Activated CD8-positive, alpha-beta T cell treated with anti-CD3 and anti-CD28 coated beads for 36 hours (primary cell): ENCODE measurements around the gene MKI67. TPM values are rescaled to one million over a fixed set of nuclear protein-coding genes. Genes with fewer than 3 reads are reported as not detected.

Experiments used
- ATAC-seq: fragments of 200-7000 bp; cut with Tn5 transposase; one replicate; pipeline ENCODE4 v1.10.0; 2021; ENCODE audit warnings: mild to moderate bottlenecking, moderate library complexity
- CTCF ChIA-PET: fragments of 350-600 bp; sonication (Branson Sonifier 250); formaldehyde crosslinking; loops from one replicate; lab custom pipeline; 2021; ENCODE audit warnings: antibody characterized with exemption; lab: Charles Lee
- POLR2A ChIA-PET: fragments of 350-600 bp; sonication (Branson Sonifier 250); formaldehyde crosslinking; loops from one replicate; lab custom pipeline; 2021; ENCODE audit warnings: antibody characterized with exemption; lab: Charles Lee
- DNase-seq: peaks from one replicate; pipeline ENCODE4 v3.0.0-alpha.2; 2020
- H3K27ac Mint-ChIP-seq: one replicate; pipeline ENCODE4 v1.8.0; 2021; ENCODE audit warnings: mild to moderate bottlenecking, mixed read lengths
- H3K27me3 Mint-ChIP-seq: one replicate; pipeline ENCODE4 v1.8.0; 2021; ENCODE audit warnings: mixed read lengths
- H3K36me3 Mint-ChIP-seq: one replicate; pipeline ENCODE4 v1.8.0; 2021; ENCODE audit warnings: low read depth, mixed read lengths
- H3K4me1 Mint-ChIP-seq: one replicate; pipeline ENCODE4 v1.8.0; 2021; ENCODE audit warnings: low read depth, mixed read lengths
- H3K4me3 Mint-ChIP-seq: one replicate; pipeline ENCODE4 v1.8.0; 2021; ENCODE audit warnings: mild to moderate bottlenecking, moderate library complexity, mixed read lengths
- H3K9me3 Mint-ChIP-seq: one replicate; pipeline ENCODE4 v1.8.0; 2021; ENCODE audit warnings: mixed read lengths
- CTCF ChIP-seq: fragments of 200-600 bp; IDR thresholded peaks from one replicate; pipeline ENCODE4 v1.8.0; 2022; ENCODE audit warnings: antibody characterized with exemption, mild to moderate bottlenecking
- intact Hi-C: fragments of 100-400 bp; cut with micrococcal nuclease; formaldehyde crosslinking; loops from one replicate; pipeline ENCODE4 v1.10.0; 2022
- total RNA-seq, 2 experiments: library from RNA; stranded (reverse); gene quantifications; one replicate each; pipeline ENCODE4 v1.2.3, GENCODE V29; 2021

The MKI67 gene
- total RNA-seq, 2 experiments from 2014 or later, result 205 to 230 TPM

- ChIA-PET POLR2A (no interaction called here), CTCF (interaction anchor here (0.6 to 4.9 kb wide), 18 partner anchors 9 to 186 kb away, joined by 3 to 28 read pairs (median 4); no protein-coding TSS in a partner anchor)
- intact Hi-C loops, result loop anchor here (5.0 kb wide), 1 partner anchor 69 kb away; no protein-coding TSS in a partner anchor
- peaks cover 36% of the 10 kb centered on the region for H3K36me3 Mint-ChIP-seq
- H3K4me1 Mint-ChIP-seq, result no peaks in the 10 kb centered on the region
- no peak overlapping the region for H3K4me3 Mint-ChIP-seq
- H3K27ac Mint-ChIP-seq, result no peak overlapping the region
- peak; percentile 57 for DNase-seq
- H3K27me3 Mint-ChIP-seq, result no peaks in the 10 kb centered on the region
- ATAC-seq, result peak; percentile 75
- peak; percentile 78 for TF ChIP-seq CTCF
- no peaks in the 10 kb centered on the region for H3K9me3 Mint-ChIP-seq
Measured at GRCh38 chr10:128078136-128078969, 47.9 kb downstream of the MKI67 start.

- intact Hi-C loops, result loop anchor here (5.0 kb wide), 1 partner anchor 70 kb away; no protein-coding TSS in a partner anchor
- no peak for ATAC-seq
Measured at GRCh38 chr10:128077155-128077875, 48.9 kb downstream of the MKI67 start.

GRCh38 chr10:128074589-128074988, 51.6 kb downstream of the MKI67 start:
- intact Hi-C loops, result no loop called here
- H3K27me3 Mint-ChIP-seq, result no peaks in the 10 kb centered on the region
- H3K27ac Mint-ChIP-seq, result no peak overlapping the region
- ATAC-seq (no peak), DNase-seq (no peak)
- no peaks in the 10 kb centered on the region for H3K9me3 Mint-ChIP-seq
- H3K4me3 Mint-ChIP-seq, result no peak overlapping the region
- no peak for TF ChIP-seq CTCF
- H3K4me1 Mint-ChIP-seq, result no peaks in the 10 kb centered on the region
- ChIA-PET CTCF (interaction anchor here (0.9 to 8.4 kb wide), 6 partner anchors 14 to 168 kb away, joined by 3 to 179 read pairs (median 6); partner anchors contain the start of gene PTPRE), POLR2A (interaction anchor here (1.0 to 1.1 kb wide), 2 partner anchors 9 to 10 kb away, joined by 3 read pairs; no protein-coding TSS in a partner anchor)
- H3K36me3 Mint-ChIP-seq, result peaks cover 51% of the 10 kb centered on the region

More at GRCh38 chr10:128077155-128077875, 48.9 kb downstream of the MKI67 start:
- TF ChIP-seq CTCF, result no peak
- peaks cover 44% of the 10 kb centered on the region for H3K36me3 Mint-ChIP-seq
- H3K4me1 Mint-ChIP-seq, result no peaks in the 10 kb centered on the region
- H3K27me3 Mint-ChIP-seq, result no peaks in the 10 kb centered on the region
- ChIA-PET CTCF (interaction anchor here (1.2 to 2.9 kb wide), 6 partner anchors 8 to 171 kb away, joined by 3 to 19 read pairs (median 6); partner anchors contain the start of gene PTPRE), POLR2A (interaction anchor here (1.4 kb wide), 1 partner anchor 12 kb away, joined by 5 read pairs; no protein-coding TSS in a partner anchor)
- H3K27ac Mint-ChIP-seq, result no peak overlapping the region
- no peak for DNase-seq
- no peaks in the 10 kb centered on the region for H3K9me3 Mint-ChIP-seq
- H3K4me3 Mint-ChIP-seq, result no peak overlapping the region

- ChIA-PET CTCF (interaction anchor here (0.6 to 8.4 kb wide), 4 partner anchors 14 to 63 kb away, joined by 3 to 179 read pairs (median 3); no protein-coding TSS in a partner anchor), POLR2A (interaction anchor here (1.0 kb wide), 1 partner anchor 9 kb away, joined by 3 read pairs; no protein-coding TSS in a partner anchor)
- Mint-ChIP-seq H3K9me3 (no peaks in the 10 kb centered on the region), H3K4me1 (peaks cover 2% of the 10 kb centered on the region), H3K27me3 (no peaks in the 10 kb centered on the region), H3K27ac (no peak overlapping the region), H3K36me3 (peaks cover 52% of the 10 kb centered on the region), H3K4me3 (no peak overlapping the region)
- DNase-seq (no peak), ATAC-seq (no peak)
- no peak for TF ChIP-seq CTCF
- intact Hi-C loops, result no loop called here
Measured at GRCh38 chr10:128073890-128074289, 52.3 kb downstream of the MKI67 start.
